MM.1S (cell line): ENCODE data around the gene PIGU.
"Not testable (repeated sequence)": the region's sequence is repeated elsewhere in the genome, so short reads cannot be mapped to it uniquely, and the experiment has no call there.

Source experiments
- DNase-seq: peaks from one replicate; pipeline ENCODE4 v3.0.0-alpha.2; 2015
- H2AFZ ChIP-seq: fragments of 300-600 bp; sonication (generic); 2 replicates; pipeline ENCODE4 v1.6.0; 2016; ENCODE audit warnings: antibody characterized with exemption, low read length
- H3F3A ChIP-seq: fragments of 300-600 bp; sonication (generic); 2 replicates; pipeline ENCODE4 v1.6.1; 2016; ENCODE audit warnings: mild to moderate bottlenecking, antibody characterized with exemption, low read length, moderate library complexity, mixed read lengths; ENCODE audit not compliant: insufficient read depth
- H3K27ac ChIP-seq: fragments of 300-600 bp; sonication (generic); 2 replicates; pipeline ENCODE4 v1.5.1; 2016; ENCODE audit warnings: mild to moderate bottlenecking, low read length
- H3K27me3 ChIP-seq: fragments of 300-600 bp; sonication (generic); replicated peaks from 2 replicates; pipeline ENCODE4 v1.6.0; 2016; ENCODE audit warnings: low read length; ENCODE audit not compliant: insufficient read depth
- H3K36me3 ChIP-seq: fragments of 300-600 bp; sonication (generic); replicated peaks from 2 replicates; pipeline ENCODE4 v1.6.1; 2016; ENCODE audit warnings: mild to moderate bottlenecking, low read length, mixed read lengths; ENCODE audit not compliant: insufficient read depth
- H3K4me1 ChIP-seq: fragments of 300-600 bp; sonication (generic); 2 replicates; pipeline ENCODE4 v1.6.1; 2016; ENCODE audit warnings: low read length, mixed read lengths
- H3K4me2 ChIP-seq: fragments of 300-600 bp; sonication (generic); 2 replicates; pipeline ENCODE4 v1.6.0; 2016; ENCODE audit warnings: low read depth, low read length
- H3K4me3 ChIP-seq: fragments of 300-600 bp; sonication (generic); 2 replicates; pipeline ENCODE4 v1.5.1; 2016; ENCODE audit warnings: low read length, mixed read lengths
- H3K79me2 ChIP-seq: fragments of 300-600 bp; sonication (generic); 2 replicates; pipeline ENCODE4 v1.6.1; 2016; ENCODE audit warnings: mixed run types, low read length, mixed read lengths
- H3K9ac ChIP-seq: fragments of 300-600 bp; sonication (generic); 2 replicates; pipeline ENCODE4 v1.6.1; 2016; ENCODE audit warnings: low read length, mixed read lengths
- H3K9me2 ChIP-seq: fragments of 300-600 bp; sonication (generic); replicated peaks from 2 replicates; pipeline ENCODE4 v1.6.1; 2016; ENCODE audit warnings: mild to moderate bottlenecking, low read length, mixed read lengths; ENCODE audit not compliant: insufficient read depth
- H3K9me3 ChIP-seq: fragments of 300-600 bp; sonication (generic); replicated peaks from 2 replicates; pipeline ENCODE4 v1.6.1; 2016; ENCODE audit warnings: mild to moderate bottlenecking, low read length, mixed read lengths; ENCODE audit not compliant: insufficient read depth
- H4K20me1 ChIP-seq: fragments of 300-600 bp; sonication (generic); 2 replicates; pipeline ENCODE4 v1.6.1; 2016; ENCODE audit warnings: mild to moderate bottlenecking, low read length, moderate library complexity, mixed read lengths; ENCODE audit not compliant: insufficient read depth
- CTCF ChIP-seq: fragments of 300-600 bp; sonication (generic); IDR thresholded peaks from 2 replicates; pipeline ENCODE4 v1.5.1; 2016; ENCODE audit warnings: antibody characterized with exemption, low read length, mixed read lengths
- EZH2 ChIP-seq: fragments of 300-600 bp; sonication (generic); optimal IDR thresholded peaks from 2 replicates; pipeline ENCODE3; 2017; ENCODE audit warnings: low read depth, mild to moderate bottlenecking, antibody characterized with exemption, low read length, mixed read lengths
- EZH2phosphoT487 ChIP-seq: fragments of 300-600 bp; sonication (generic); IDR thresholded peaks from 2 replicates; pipeline ENCODE4 v1.6.1; 2018; ENCODE audit warnings: antibody characterized with exemption, low read length

Gene PIGU

GRCh38 chr20:34516247-34517113 lies 160.4 kb downstream of the PIGU start, which contains the start of gene DYNLRB1:
Gene DYNLRB1 (plus strand): TSS chr20:34516422. CDS start chr20:34516459, 37 bp downstream.
- Histone ChIP-seq H4K20me1 (no peaks in the 10 kb centered on the region), H3K36me3 (no peaks in the 10 kb centered on the region; the same call in 1 of the 2 replicates), H3K27me3 (no peaks in the 10 kb centered on the region), H3K9ac (peak within 1 kb of the TSS; percentile 80), H3K9me3 (no peaks in the 10 kb centered on the region), H3K4me3 (peak within 1 kb of the TSS; percentile 84), H2AFZ (peak within 1 kb of the TSS; percentile 86), H3K4me2 (peak within 1 kb of the TSS; percentile 79), H3F3A (peaks cover 28% of the 10 kb centered on the region), H3K4me1 (peaks cover 11% of the 10 kb centered on the region; the same call in 1 of the 2 replicates), H3K9me2 (no peaks in the 10 kb centered on the region), H3K79me2 (peaks cover 53% of the 10 kb centered on the region), H3K27ac (peak within 1 kb of the TSS; percentile 84)
- no peak for TF ChIP-seq EZH2phosphoT487
- no peak for TF ChIP-seq CTCF
- no peak for TF ChIP-seq EZH2
- DNase-seq, result peak; percentile 97

GRCh38 chr20:34515484-34516246 lies 161.2 kb downstream of the PIGU start:
- H3K9ac ChIP-seq, result peak overlapping the region; percentile 80
- peak overlapping the region; percentile 84 for H3K4me3 ChIP-seq
- H3K9me3 ChIP-seq, result no peaks in the 10 kb centered on the region
- H3K27ac ChIP-seq, result peak overlapping the region; percentile 84
- peaks cover 28% of the 10 kb centered on the region for H3F3A ChIP-seq
- H3K27me3 ChIP-seq, result no peaks in the 10 kb centered on the region
- no peak for TF ChIP-seq EZH2
- no peak for TF ChIP-seq CTCF
- no peak for TF ChIP-seq EZH2phosphoT487
- no peaks in the 10 kb centered on the region for H3K9me2 ChIP-seq
- no peaks in the 10 kb centered on the region for H4K20me1 ChIP-seq
- peaks cover 45% of the 10 kb centered on the region for H3K79me2 ChIP-seq
- H2AFZ ChIP-seq, result peak overlapping the region; percentile 86
- peak; percentile 80 for DNase-seq
- H3K4me2 ChIP-seq, result peak overlapping the region; percentile 79
- no peaks in the 10 kb centered on the region; the same call in 1 of the 2 replicates for H3K36me3 ChIP-seq
- peaks cover 11% of the 10 kb centered on the region; the same call in 1 of the 2 replicates for H3K4me1 ChIP-seq

GRCh38 chr20:34514897-34515483 lies 161.9 kb downstream of the PIGU start:
- no peaks in the 10 kb centered on the region for H3K9me2 ChIP-seq
- no peaks in the 10 kb centered on the region for H4K20me1 ChIP-seq
- DNase-seq, result no peak
- TF ChIP-seq EZH2 (no peak), EZH2phosphoT487 (no peak), CTCF (no peak)
- peak overlapping the region; percentile 79 for H3K4me2 ChIP-seq
- no peaks in the 10 kb centered on the region for H3K9me3 ChIP-seq
- peaks cover 28% of the 10 kb centered on the region for H3F3A ChIP-seq
- H2AFZ ChIP-seq, result peak overlapping the region; percentile 86
- H3K4me3 ChIP-seq, result peak overlapping the region; percentile 84
- peaks cover 38% of the 10 kb centered on the region for H3K79me2 ChIP-seq
- H3K4me1 ChIP-seq, result peaks cover 11% of the 10 kb centered on the region; the same call in 1 of the 2 replicates
- no peaks in the 10 kb centered on the region for H3K27me3 ChIP-seq
- peak overlapping the region; percentile 80 for H3K9ac ChIP-seq
- peak overlapping the region; percentile 84 for H3K27ac ChIP-seq
- H3K36me3 ChIP-seq, result no peaks in the 10 kb centered on the region; the same call in 1 of the 2 replicates

- not testable (repeated sequence) for H3K27ac ChIP-seq, H3K9me3 ChIP-seq, DNase-seq, H3K4me3 ChIP-seq, H3K9me2 ChIP-seq, H3K9ac ChIP-seq, H3K36me3 ChIP-seq, H2AFZ ChIP-seq, H4K20me1 ChIP-seq, H3K27me3 ChIP-seq, H3K4me2 ChIP-seq
- peaks cover 11% of the 10 kb centered on the region; the same call in 1 of the 2 replicates for H3K4me1 ChIP-seq
- peaks cover 28% of the 10 kb centered on the region for H3F3A ChIP-seq
- peaks cover 28% of the 10 kb centered on the region for H3K79me2 ChIP-seq
Measured at GRCh38 chr20:34514034-34514433, 162.9 kb downstream of the PIGU start.
